Hepatocyte (in vitro differentiated cells): Measurements from ENCODE around the gene NGFR.

Source experiments
- EZH2 ChIP-seq: fragments of 200-600 bp; sonication (generic); IDR thresholded peaks from 2 replicates; pipeline ENCODE4 v1.6.1; 2016; ENCODE audit warnings: antibody characterized with exemption, mild to moderate bottlenecking, borderline replicate concordance
- EZH2phosphoT487 ChIP-seq: fragments of 200-600 bp; sonication (generic); IDR thresholded peaks from one replicate; pipeline ENCODE4 v1.6.1; 2018; ENCODE audit warnings: antibody characterized with exemption, mild to moderate bottlenecking, low read depth, moderate library complexity; ENCODE audit not compliant: unreplicated experiment, severe bottlenecking
- TF ChIP-seq, protein P1 (sequence below): fragments of 200-600 bp; sonication (generic); IDR thresholded peaks from 2 replicates; pipeline ENCODE4 v1.5.1; 2016; ENCODE audit warnings: antibody characterized with exemption, mild to moderate bottlenecking; ENCODE audit not compliant: poor library complexity

DNA sequence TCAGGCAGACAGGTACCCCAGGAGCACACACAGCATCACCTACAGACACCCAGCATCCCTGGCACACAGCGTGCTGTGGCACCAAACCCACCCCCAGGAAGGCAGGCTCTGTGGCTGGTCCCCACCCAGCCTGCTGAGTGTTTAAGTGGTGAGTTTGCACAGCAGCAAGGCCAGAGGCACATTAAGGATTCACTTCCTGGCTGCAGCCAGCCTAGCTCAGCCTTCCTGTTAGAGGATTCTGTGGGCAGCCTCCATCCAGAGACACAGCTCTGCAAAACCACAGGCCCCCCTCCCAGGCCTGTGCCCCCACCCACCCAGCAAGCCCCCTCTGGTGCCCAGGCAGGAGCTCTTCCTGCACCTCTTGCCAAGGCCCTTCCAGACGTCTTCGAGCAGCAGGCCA lies 44.4 kb upstream of the NGFR start:
- TF ChIP-seq EZH2 (no peak), EZH2phosphoT487 (no peak)
- TF ChIP-seq, protein P1, sequence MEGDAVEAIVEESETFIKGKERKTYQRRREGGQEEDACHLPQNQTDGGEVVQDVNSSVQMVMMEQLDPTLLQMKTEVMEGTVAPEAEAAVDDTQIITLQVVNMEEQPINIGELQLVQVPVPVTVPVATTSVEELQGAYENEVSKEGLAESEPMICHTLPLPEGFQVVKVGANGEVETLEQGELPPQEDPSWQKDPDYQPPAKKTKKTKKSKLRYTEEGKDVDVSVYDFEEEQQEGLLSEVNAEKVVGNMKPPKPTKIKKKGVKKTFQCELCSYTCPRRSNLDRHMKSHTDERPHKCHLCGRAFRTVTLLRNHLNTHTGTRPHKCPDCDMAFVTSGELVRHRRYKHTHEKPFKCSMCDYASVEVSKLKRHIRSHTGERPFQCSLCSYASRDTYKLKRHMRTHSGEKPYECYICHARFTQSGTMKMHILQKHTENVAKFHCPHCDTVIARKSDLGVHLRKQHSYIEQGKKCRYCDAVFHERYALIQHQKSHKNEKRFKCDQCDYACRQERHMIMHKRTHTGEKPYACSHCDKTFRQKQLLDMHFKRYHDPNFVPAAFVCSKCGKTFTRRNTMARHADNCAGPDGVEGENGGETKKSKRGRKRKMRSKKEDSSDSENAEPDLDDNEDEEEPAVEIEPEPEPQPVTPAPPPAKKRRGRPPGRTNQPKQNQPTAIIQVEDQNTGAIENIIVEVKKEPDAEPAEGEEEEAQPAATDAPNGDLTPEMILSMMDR: no peak
